H9 (cell line): ENCODE data around the gene PGAM1. TPM values are rescaled to one million over a fixed set of nuclear protein-coding genes. Genes with fewer than 3 reads are reported as not detected.

Experiments
- DNase-seq: peaks from one replicate; pipeline ENCODE4 v3.0.0-alpha.2; 2017
- H2AFZ ChIP-seq: one replicate; pipeline ENCODE4 v1.6.1; 2013; ENCODE audit warnings: mild to moderate bottlenecking, low read length, control low read depth, moderate library complexity
- H2AK5ac ChIP-seq: 2 replicates; pipeline ENCODE4 v1.6.1; 2013; ENCODE audit warnings: low read length, control low read depth, mixed read lengths; ENCODE audit not compliant: insufficient read length
- H2BK120ac ChIP-seq: one replicate; pipeline ENCODE4 v1.6.1; 2013; ENCODE audit warnings: low read depth, mild to moderate bottlenecking, low read length, control low read depth, inconsistent platforms; ENCODE audit not compliant: poor library complexity, severe bottlenecking
- H2BK12ac ChIP-seq: 2 replicates; pipeline ENCODE4 v1.6.1; 2013; ENCODE audit warnings: low read length, control low read depth, mixed read lengths, low read depth; ENCODE audit not compliant: insufficient read length
- H2BK15ac ChIP-seq: 2 replicates; pipeline ENCODE4 v1.6.1; 2013; ENCODE audit warnings: low read depth, low read length, control low read depth
- H2BK20ac ChIP-seq: one replicate; pipeline ENCODE4 v1.6.1; 2013; ENCODE audit warnings: low read depth, mild to moderate bottlenecking, low read length, control low read depth, inconsistent platforms; ENCODE audit not compliant: poor library complexity, severe bottlenecking
- H2BK5ac ChIP-seq: 2 replicates; pipeline ENCODE4 v1.6.1; 2013; ENCODE audit warnings: low read length, control low read depth, mixed read lengths; ENCODE audit not compliant: insufficient read length
- H3K14ac ChIP-seq: 2 replicates; pipeline ENCODE4 v1.6.1; 2013; ENCODE audit warnings: low read length, control low read depth; ENCODE audit not compliant: insufficient read depth
- H3K18ac ChIP-seq: 2 replicates; pipeline ENCODE4 v1.6.1; 2013; ENCODE audit warnings: low read depth, mild to moderate bottlenecking, mixed read lengths, low read length, control low read depth; ENCODE audit not compliant: insufficient read length
- H3K23ac ChIP-seq: 2 replicates; pipeline ENCODE4 v1.6.1; 2013; ENCODE audit warnings: low read length, control low read depth, mixed read lengths, low read depth; ENCODE audit not compliant: insufficient read length
- H3K23me2 ChIP-seq: 2 replicates; pipeline ENCODE4 v1.6.1; 2013; ENCODE audit warnings: low read depth, mild to moderate bottlenecking, mixed read lengths, low read length, control low read depth; ENCODE audit not compliant: insufficient read length, poor library complexity, severe bottlenecking
- H3K27ac ChIP-seq: 2 replicates; pipeline ENCODE4 v1.5.1; 2013; ENCODE audit warnings: low read length, control low read depth, mixed read lengths, low read depth; ENCODE audit not compliant: insufficient read length
- H3K27me3 ChIP-seq: 2 replicates; pipeline ENCODE4 v1.6.1; 2013; ENCODE audit warnings: low read length, control low read depth, inconsistent platforms; ENCODE audit not compliant: insufficient read depth
- H3K4ac ChIP-seq: 2 replicates; pipeline ENCODE4 v1.6.1; 2013; ENCODE audit warnings: low read depth, mild to moderate bottlenecking, control low read depth, inconsistent platforms, low read length, moderate library complexity
- H3K4me1 ChIP-seq: 2 replicates; pipeline ENCODE4 v1.6.1; 2013; ENCODE audit warnings: low read length, control low read depth, inconsistent platforms; ENCODE audit not compliant: insufficient read depth
- H3K4me2 ChIP-seq: 2 replicates; pipeline ENCODE4 v1.6.1; 2013; ENCODE audit warnings: low read length, control low read depth, mixed read lengths; ENCODE audit not compliant: insufficient read length, insufficient read depth
- H3K56ac ChIP-seq: 2 replicates; pipeline ENCODE4 v1.6.1; 2013; ENCODE audit warnings: low read depth, mild to moderate bottlenecking, mixed read lengths, low read length, control low read depth; ENCODE audit not compliant: insufficient read length
- H3K79me1 ChIP-seq: 2 replicates; pipeline ENCODE4 v1.6.1; 2013; ENCODE audit warnings: low read depth, mild to moderate bottlenecking, moderate library complexity, low read length, control low read depth, inconsistent platforms; ENCODE audit not compliant: insufficient read depth, poor library complexity, severe bottlenecking
- H3K79me2 ChIP-seq: 2 replicates; pipeline ENCODE4 v1.6.1; 2013; ENCODE audit warnings: low read length, control low read depth, inconsistent platforms; ENCODE audit not compliant: insufficient read depth
- H3K9ac ChIP-seq: 2 replicates; pipeline ENCODE4 v1.6.1; 2013; ENCODE audit warnings: low read length, control low read depth, mixed read lengths; ENCODE audit not compliant: insufficient read length; ENCODE audit errors: extremely low read depth
- H3K9me3 ChIP-seq: one replicate; pipeline ENCODE4 v1.6.1; 2013; ENCODE audit warnings: low read depth, low read length, inconsistent platforms; ENCODE audit not compliant: control insufficient read depth
- H3T11ph ChIP-seq: one replicate; pipeline ENCODE4 v1.6.1; 2013; ENCODE audit warnings: mild to moderate bottlenecking, low read length, control low read depth, inconsistent platforms
- H4K20me1 ChIP-seq: one replicate; pipeline ENCODE4 v1.6.1; 2013; ENCODE audit not compliant: control insufficient read depth, insufficient read length, insufficient read depth
- H4K5ac ChIP-seq: 2 replicates; pipeline ENCODE4 v1.6.1; 2013; ENCODE audit warnings: low read depth, mild to moderate bottlenecking, mixed read lengths, low read length, control low read depth; ENCODE audit not compliant: insufficient read length
- H4K8ac ChIP-seq: replicated peaks from 2 replicates; pipeline ENCODE4 v1.6.1; 2013; ENCODE audit warnings: low read length, control low read depth, mixed read lengths, low read depth; ENCODE audit not compliant: insufficient read length
- H4K91ac ChIP-seq: 2 replicates; pipeline ENCODE4 v1.6.1; 2013; ENCODE audit warnings: low read depth, mild to moderate bottlenecking, moderate library complexity, mixed read lengths, low read length, control low read depth; ENCODE audit not compliant: insufficient read length
- H3K27ac Mint-ChIP-seq, 3 experiments: 2 replicates in 2 of 3; 3 replicates in 1 of 3; pipeline ENCODE4 v1.8.0; 2020 to 2021; ENCODE audit warnings: mixed read lengths in 3 of 3, mild to moderate bottlenecking in 1 of 3, moderate library complexity in 1 of 3
- H3K27me3 Mint-ChIP-seq: 2 replicates; pipeline ENCODE4 v1.8.0; 2021; ENCODE audit warnings: low read depth, mild to moderate bottlenecking, moderate library complexity, mixed read lengths
- H3K36me3 Mint-ChIP-seq, 3 experiments: 2 replicates in 2 of 3; 3 replicates in 1 of 3; pipeline ENCODE4 v1.8.0; 2020 to 2021; ENCODE audit warnings: low read depth in 3 of 3, mixed read lengths in 3 of 3; ENCODE audit not compliant: insufficient read depth in 1 of 3
- H3K4me1 Mint-ChIP-seq, 2 experiments: 2 replicates each; pipeline ENCODE4 v1.8.0; 2020; ENCODE audit warnings: mixed read lengths in 2 of 2
- H3K4me3 Mint-ChIP-seq, 2 experiments: 2 replicates in 1 of 2; 3 replicates in 1 of 2; pipeline ENCODE4 v1.8.0; 2020 to 2021; ENCODE audit warnings: mild to moderate bottlenecking in 2 of 2, mixed read lengths in 2 of 2, moderate library complexity in 1 of 2
- H3K9me3 Mint-ChIP-seq, 2 experiments: 2 replicates in 1 of 2; 3 replicates in 1 of 2; pipeline ENCODE4 v1.8.0; 2020; ENCODE audit warnings: mild to moderate bottlenecking in 2 of 2, mixed read lengths in 2 of 2, moderate library complexity in 1 of 2
- WGBS: extraction: QIAGEN DNeasy Blood & Tissue Kit; methylation state at CpG from one replicate; pipeline ENCODE4 v1.1.7; 2013; ENCODE audit warnings: missing lambda C conversion rate, low lambda C conversion rate, mixed read lengths; ENCODE audit not compliant: insufficient read length; ENCODE audit errors: extremely low coverage; 5-methylcytosine and 5-hydroxymethylcytosine counted together
- total RNA-seq: library from RNA; stranded (reverse); gene quantifications from 2 replicates; pipeline ENCODE4 v1.2.1, GENCODE V29; 2021
- TF ChIP-seq, protein P1 (sequence below): fragments of 200-600 bp; sonication (generic); conservative IDR thresholded peaks from 3 replicates; pipeline ENCODE4 v1.8.0; 2021; ENCODE audit warnings: antibody characterized with exemption, mild to moderate bottlenecking

Gene PGAM1
- total RNA-seq, 1 experiment from 2014 or later: 932 TPM

GRCh38 chr10:97396056-97396455 is 29.9 kb upstream of the PGAM1 start:
- DNase-seq: no peak
- no peaks in the 10 kb centered on the region for H3K9me3 ChIP-seq
- no peak overlapping the region for H3K18ac ChIP-seq
- no peaks in the 10 kb centered on the region for H3K27me3 ChIP-seq
- H3T11ph ChIP-seq: no peak overlapping the region
- H4K20me1 ChIP-seq: no peaks in the 10 kb centered on the region
- H4K5ac ChIP-seq: no peak overlapping the region
- H3K23ac ChIP-seq: no peak overlapping the region
- Mint-ChIP-seq H3K27me3 (no peaks in the 10 kb centered on the region), H3K4me3 (0 out of 5 replicates have a peak overlapping the region, but pooled peaks of 1 of the 2 experiments have one; percentile 4), H3K4me1 (peaks cover 5 to 6% of the 10 kb centered on the region in 2 experiments; a peak in 3 of 4 replicates), H3K27ac (no peak overlapping the region), H3K9me3 (no peaks in the 10 kb centered on the region), H3K36me3 (peaks cover 20 to 48% (median 34%) of the 10 kb centered on the region in 3 experiments; a peak in 6 of 7 replicates)
- no peak overlapping the region for H2AK5ac ChIP-seq
- no peak overlapping the region for H2BK15ac ChIP-seq
- no peak overlapping the region for H3K4me2 ChIP-seq
- H3K27ac ChIP-seq: no peak overlapping the region
- H3K23me2 ChIP-seq: peaks cover 7% of the 10 kb centered on the region
- no peak overlapping the region for H4K91ac ChIP-seq
- no peak overlapping the region for H3K14ac ChIP-seq
- no CpG with 5 or more reads among the region's 4 CpGs for WGBS
- H2AFZ ChIP-seq: no peak overlapping the region
- H3K56ac ChIP-seq: no peak overlapping the region
- H3K79me2 ChIP-seq: 0 out of 2 replicates have a peak, but pooled peaks cover 2% of the 10 kb centered on the region
- H2BK12ac ChIP-seq: no peak overlapping the region
- no peaks in the 10 kb centered on the region for H3K79me1 ChIP-seq
- no peaks in the 10 kb centered on the region for H3K4me1 ChIP-seq
- H3K4ac ChIP-seq: no peak overlapping the region
- H2BK5ac ChIP-seq: no peak overlapping the region
- TF ChIP-seq, protein P1, sequence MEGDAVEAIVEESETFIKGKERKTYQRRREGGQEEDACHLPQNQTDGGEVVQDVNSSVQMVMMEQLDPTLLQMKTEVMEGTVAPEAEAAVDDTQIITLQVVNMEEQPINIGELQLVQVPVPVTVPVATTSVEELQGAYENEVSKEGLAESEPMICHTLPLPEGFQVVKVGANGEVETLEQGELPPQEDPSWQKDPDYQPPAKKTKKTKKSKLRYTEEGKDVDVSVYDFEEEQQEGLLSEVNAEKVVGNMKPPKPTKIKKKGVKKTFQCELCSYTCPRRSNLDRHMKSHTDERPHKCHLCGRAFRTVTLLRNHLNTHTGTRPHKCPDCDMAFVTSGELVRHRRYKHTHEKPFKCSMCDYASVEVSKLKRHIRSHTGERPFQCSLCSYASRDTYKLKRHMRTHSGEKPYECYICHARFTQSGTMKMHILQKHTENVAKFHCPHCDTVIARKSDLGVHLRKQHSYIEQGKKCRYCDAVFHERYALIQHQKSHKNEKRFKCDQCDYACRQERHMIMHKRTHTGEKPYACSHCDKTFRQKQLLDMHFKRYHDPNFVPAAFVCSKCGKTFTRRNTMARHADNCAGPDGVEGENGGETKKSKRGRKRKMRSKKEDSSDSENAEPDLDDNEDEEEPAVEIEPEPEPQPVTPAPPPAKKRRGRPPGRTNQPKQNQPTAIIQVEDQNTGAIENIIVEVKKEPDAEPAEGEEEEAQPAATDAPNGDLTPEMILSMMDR: no peak
- no peak overlapping the region for H2BK20ac ChIP-seq
- no peak overlapping the region for H4K8ac ChIP-seq
- no peak overlapping the region for H3K9ac ChIP-seq
- no peak overlapping the region for H2BK120ac ChIP-seq
